GM12891 (cell line): Measurements from ENCODE around the gene ABLIM2.

Experiments used
- POLR2A ChIP-seq: IDR thresholded peaks from 2 replicates; pipeline ENCODE4 v1.6.1; 2011; ENCODE audit warnings: low read depth, low read length, control low read depth
- POLR2AphosphoS5 ChIP-seq: IDR thresholded peaks from 2 replicates; pipeline ENCODE4 v1.6.1; 2011; ENCODE audit warnings: low read depth, low read length, control low read depth
- SPI1 ChIP-seq: IDR thresholded peaks from 2 replicates; pipeline ENCODE4 v1.6.1; 2011; ENCODE audit warnings: low read depth, low read length, control low read depth
- TAF1 ChIP-seq: IDR thresholded peaks from 2 replicates; pipeline ENCODE4 v1.6.1; 2011; ENCODE audit warnings: low read depth, low read length, control low read depth

DNA sequence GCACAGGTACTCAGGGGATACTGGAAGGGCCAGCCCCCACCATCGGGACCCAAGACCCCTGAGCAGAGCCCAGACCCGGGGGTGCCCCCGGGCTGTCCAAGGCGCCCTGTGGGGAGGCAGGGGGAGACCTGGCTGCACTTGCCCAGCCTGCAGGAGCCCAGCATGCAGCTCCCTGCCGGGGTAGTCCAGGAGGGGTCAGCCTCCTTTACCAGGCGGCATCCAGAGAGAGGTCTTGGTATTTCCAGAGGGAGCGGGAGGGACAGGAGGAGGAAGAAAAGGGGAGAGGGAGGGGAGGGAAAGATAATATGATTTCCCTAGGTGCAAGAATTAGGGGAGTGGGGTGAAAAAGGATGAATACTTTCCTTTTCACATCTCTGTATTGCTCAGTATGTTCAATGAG, 97.5 kb downstream of the ABLIM2 start:
- TF ChIP-seq POLR2A: no peak
- no peak for TF ChIP-seq POLR2AphosphoS5
- TF ChIP-seq SPI1: no peak
- no peak for TF ChIP-seq TAF1
